HCT116 (cell line): ENCODE data around the gene BDH1. TPM values are rescaled to one million over a fixed set of nuclear protein-coding genes. Genes with fewer than 3 reads are reported as not detected.

Experiments
- ATAC-seq: fragments of 200-7000 bp; cut with Tn5 transposase; 2 replicates; pipeline ENCODE4 v1.9.1; 2020; ENCODE audit warnings: mild to moderate bottlenecking, moderate library complexity
- BruUV-seq: library from RNA; stranded (reverse); fragments of 400-500 nt; replicated peaks from 2 replicates; lab custom pipeline; 2021; lab: Mats Ljungman, UMichigan
- CTCF ChIA-PET: fragments of 300-600 bp; sonication (Branson Sonifier 250); formaldehyde crosslinking; loops from one replicate; lab custom pipeline; 2021; ENCODE audit warnings: antibody characterized with exemption; lab: Charles Lee
- POLR2A ChIA-PET: fragments of 300-600, 350-600 bp; sonication (Branson Sonifier 250); formaldehyde crosslinking; loops from one replicate; lab custom pipeline; 2021; ENCODE audit warnings: antibody characterized with exemption; lab: Charles Lee
- RAD21 ChIA-PET, 2 experiments: fragments of 300-600 bp; sonication (Branson Sonifier 250); formaldehyde crosslinking; loops; one replicate each; lab custom pipeline; 2023; ENCODE audit warnings: low total read pairs in 2 of 2; ENCODE audit not compliant: uncharacterized antibody in 2 of 2, unreplicated experiment in 2 of 2, low non-redundant PET in 1 of 2; lab: Charles Lee
- DNase-seq: peaks from one replicate; pipeline ENCODE4 v3.0.0-alpha.2; 2010; ENCODE audit warnings: low read depth, low spot score
- H2AFZ ChIP-seq: fragments of 200-600 bp; shearing (Covaris generic), sonication (generic); 2 replicates; pipeline ENCODE4 v1.6.1; 2017; ENCODE audit warnings: low read depth, mixed run types, mixed read lengths, antibody characterized with exemption, low read length; ENCODE audit not compliant: poor library complexity, severe bottlenecking
- H3K27ac ChIP-seq: 2 replicates; pipeline ENCODE4 v1.5.1; 2012; ENCODE audit warnings: low read depth, low read length
- H3K27me3 ChIP-seq: fragments of 200-600 bp; sonication (generic); 2 replicates; pipeline ENCODE4 v1.6.1; 2016; ENCODE audit warnings: mixed run types, low read length, mixed read lengths; ENCODE audit not compliant: insufficient read depth
- H3K36me3 ChIP-seq, 2 experiments: fragments of 200-500 bp in 1 of 2; fragments of 200-600 bp in 1 of 2; sonication (Bioruptor generic) in 1 of 2; sonication (generic) in 1 of 2; 2 replicates each; pipeline versions ENCODE4 v1.5.1 to v1.6.1; 2014 to 2016; ENCODE audit warnings: low read length in 2 of 2, inconsistent platforms in 1 of 2, mixed read lengths in 1 of 2, mixed run types in 1 of 2; ENCODE audit not compliant: insufficient read depth in 2 of 2, control insufficient read depth in 1 of 2
- H3K4me1 ChIP-seq, 2 experiments: fragments of 200-600 bp in 1 of 2; sonication (generic) in 1 of 2; 2 replicates each; pipeline versions ENCODE4 v1.5.1 to v1.6.1; 2012 to 2017; ENCODE audit warnings: low read length in 2 of 2, inconsistent platforms in 1 of 2, mild to moderate bottlenecking in 1 of 2, mixed read lengths in 1 of 2, mixed run types in 1 of 2, moderate library complexity in 1 of 2; ENCODE audit not compliant: insufficient read depth in 2 of 2, control insufficient read depth in 1 of 2
- H3K4me2 ChIP-seq: fragments of 200-600 bp; sonication (generic); 2 replicates; pipeline ENCODE4 v1.6.1; 2017; ENCODE audit warnings: mixed run types, low read length, mixed read lengths
- H3K4me3 ChIP-seq, 2 experiments: fragments of 200-600 bp in 1 of 2; sonication (generic) in 1 of 2; replicated peaks in 1 of 2; 2 replicates each; pipeline ENCODE4 v1.5.1; 2011 to 2016; ENCODE audit warnings: low read length in 2 of 2, control low read depth in 1 of 2, low read depth in 1 of 2, mild to moderate bottlenecking in 1 of 2, mixed read lengths in 1 of 2, mixed run types in 1 of 2
- H3K79me2 ChIP-seq: fragments of 200-600 bp; sonication (generic); 2 replicates; pipeline ENCODE4 v1.6.1; 2017; ENCODE audit warnings: mild to moderate bottlenecking, mixed run types, low read length, moderate library complexity, mixed read lengths; ENCODE audit not compliant: insufficient read depth
- H3K9ac ChIP-seq: fragments of 200-600 bp; sonication (generic); 2 replicates; pipeline ENCODE4 v1.6.1; 2016; ENCODE audit warnings: low read length, mixed read lengths
- H3K9me2 ChIP-seq: fragments of 200-600 bp; sonication (generic), shearing (Covaris generic); 2 replicates; pipeline ENCODE4 v1.6.1; 2017; ENCODE audit warnings: mixed run types, mild to moderate bottlenecking, moderate library complexity; ENCODE audit not compliant: insufficient read depth
- H3K9me3 ChIP-seq, 2 experiments: fragments of 200-500 bp in 1 of 2; fragments of 200-600 bp in 1 of 2; sonication (Bioruptor generic) in 1 of 2; sonication (generic) in 1 of 2; 2 replicates each; pipeline ENCODE4 v1.6.1; 2014 to 2017; ENCODE audit warnings: low read length in 2 of 2, mixed read lengths in 2 of 2, inconsistent platforms in 1 of 2, low read depth in 1 of 2, mild to moderate bottlenecking in 1 of 2, mixed run types in 1 of 2, moderate library complexity in 1 of 2; ENCODE audit not compliant: control insufficient read depth in 1 of 2, insufficient read depth in 1 of 2
- H4K20me1 ChIP-seq: fragments of 200-600 bp; sonication (generic), shearing (Covaris generic); 2 replicates; pipeline ENCODE4 v1.6.1; 2017; ENCODE audit warnings: mixed run types, mild to moderate bottlenecking, moderate library complexity; ENCODE audit not compliant: insufficient read depth
- CBX3 ChIP-seq: IDR thresholded peaks from 2 replicates; pipeline ENCODE4 v1.6.1; 2012; ENCODE audit warnings: low read depth
- CTCF ChIP-seq, 3 experiments: fragments of 200-600 bp in 1 of 3; sonication (generic) in 1 of 3; IDR thresholded peaks in 2 of 3; conservative IDR thresholded peaks in 1 of 3; 2 replicates each; pipeline ENCODE4 v1.5.1; 2012 to 2017; ENCODE audit warnings: low read depth in 2 of 3, low read length in 2 of 3, antibody characterized with exemption in 1 of 3, borderline replicate concordance in 1 of 3, control low read depth in 1 of 3, mild to moderate bottlenecking in 1 of 3, mixed read lengths in 1 of 3, mixed run types in 1 of 3, moderate library complexity in 1 of 3; ENCODE audit not compliant: insufficient read depth in 1 of 3
- JUND ChIP-seq: IDR thresholded peaks from 2 replicates; pipeline ENCODE4 v1.6.1; 2012
- SP1 ChIP-seq: IDR thresholded peaks from 2 replicates; pipeline ENCODE4 v1.6.1; 2012; ENCODE audit warnings: low read depth
- ZNF274 ChIP-seq: fragments of 200-500 bp; sonication (Bioruptor generic); IDR thresholded peaks from 2 replicates; pipeline ENCODE4 v1.6.1; 2014; ENCODE audit warnings: mild to moderate bottlenecking, low read depth, low read length, inconsistent platforms
- intact Hi-C: fragments of 100-400 bp; cut with micrococcal nuclease; formaldehyde crosslinking; loops from 2 replicates; pipeline ENCODE4 v1.10.0; 2022
- total RNA-seq: library from RNA; stranded (reverse); gene quantifications from one replicate; pipeline ENCODE4 v1.2.1, GENCODE V29; 2021; ENCODE audit not compliant: unreplicated experiment

BDH1 gene
- total RNA-seq, 1 experiment from 2014 or later = 26.6 TPM

GRCh38 chr3:197564097-197564843 lies 8.5 kb upstream of the BDH1 start:
- no peak for ATAC-seq
- H3K27ac ChIP-seq = no peak overlapping the region
- BruUV-seq = no TSS peak
- H2AFZ ChIP-seq = no peak overlapping the region
- DNase-seq = no peak
- H3K4me2 ChIP-seq = no peak overlapping the region
- H3K9me3 ChIP-seq = peaks cover 3 to 6% of the 10 kb centered on the region in 2 experiments; a peak in 1 of 4 replicates
- RAD21 ChIA-PET = no interaction called here
- no peaks in the 10 kb centered on the region for H3K36me3 ChIP-seq
- intact Hi-C loops = no loop called here
- POLR2A ChIA-PET = no interaction called here
- no peaks in the 10 kb centered on the region for H3K79me2 ChIP-seq
- TF ChIP-seq JUND = no peak
- TF ChIP-seq ZNF274 = no peak
- no peak for TF ChIP-seq CTCF (IDR thresholded peaks at IDR 0.05 in 2 of 3, conservative IDR thresholded peaks at IDR 0.05 in 1 of 3; ENCODE audit: borderline replicate concordance in 1 of 3, insufficient read depth in 1 of 3, low read depth in 2 of 3, low read length in 2 of 3)
- peak; percentile 69; the same call in 1 of the 2 replicates for TF ChIP-seq CBX3
- no peak for TF ChIP-seq SP1
- no peak overlapping the region for H3K9ac ChIP-seq
- H3K27me3 ChIP-seq = no peaks in the 10 kb centered on the region
- H3K4me1 ChIP-seq = no peaks in the 10 kb centered on the region
- no peak overlapping the region for H3K4me3 ChIP-seq
- no peaks in the 10 kb centered on the region for H4K20me1 ChIP-seq
- no peaks in the 10 kb centered on the region; the same call in 1 of the 2 replicates for H3K9me2 ChIP-seq
- CTCF ChIA-PET = interaction anchor here (1.5 kb wide), 1 partner anchor 35 kb away, joined by 3 read pairs; no protein-coding TSS in a partner anchor
